Mammary epithelial cell (primary cell): ENCODE measurements around the gene SUPT5H.

Source experiments
- EZH2 ChIP-seq: IDR thresholded peaks from 2 replicates; pipeline ENCODE4 v1.6.1; 2012; ENCODE audit warnings: low read length, inconsistent platforms, borderline replicate concordance
- TF ChIP-seq, protein P1 (sequence below), 2 donors: IDR thresholded peaks in 1 of 2; conservative IDR thresholded peaks in 1 of 2; 2 replicates each; pipeline ENCODE4 v1.5.1; 2011 to 2012; ENCODE audit warnings: inconsistent platforms in 2 of 2, low read length in 2 of 2, mild to moderate bottlenecking in 2 of 2, control low read depth in 1 of 2, low read depth in 1 of 2; ENCODE audit not compliant: insufficient read depth in 1 of 2; ENCODE audit errors: extremely low read depth in 1 of 2

DNA sequence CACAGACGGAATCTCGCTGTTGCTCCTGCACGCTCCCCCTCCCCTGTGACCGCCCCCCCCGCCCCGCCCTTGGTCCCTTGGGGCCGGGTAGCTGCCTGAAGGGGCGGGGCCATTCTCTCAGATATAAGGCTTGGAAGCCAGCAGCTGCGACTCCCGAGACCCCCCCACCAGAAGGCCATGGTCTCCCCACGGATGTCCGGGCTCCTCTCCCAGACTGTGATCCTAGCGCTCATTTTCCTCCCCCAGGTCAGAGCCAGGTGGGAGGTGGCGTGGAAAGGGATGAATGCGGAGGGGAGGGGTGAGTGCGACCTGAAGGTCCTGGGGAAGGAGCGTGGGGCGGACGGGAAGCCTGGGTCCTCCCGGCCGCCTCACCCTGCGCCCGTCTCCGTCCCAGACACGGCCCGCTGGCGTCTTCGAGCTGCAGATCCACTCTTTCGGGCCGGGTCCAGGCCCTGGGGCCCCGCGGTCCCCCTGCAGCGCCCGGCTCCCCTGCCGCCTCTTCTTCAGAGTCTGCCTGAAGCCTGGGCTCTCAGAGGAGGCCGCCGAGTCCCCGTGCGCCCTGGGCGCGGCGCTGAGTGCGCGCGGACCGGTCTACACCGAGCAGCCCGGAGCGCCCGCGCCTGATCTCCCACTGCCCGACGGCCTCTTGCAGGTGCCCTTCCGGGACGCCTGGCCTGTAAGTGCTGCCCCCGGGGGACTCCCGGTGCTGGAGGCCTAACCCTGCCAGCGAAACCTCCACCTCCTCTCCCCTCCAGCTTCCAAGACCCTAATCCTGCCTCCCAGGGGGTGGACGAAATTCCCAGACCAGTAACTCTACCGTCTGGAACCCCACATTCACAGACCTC lies 53.6 kb downstream of the SUPT5H start, which contains the start of gene DLL3:
- TF ChIP-seq, protein P1, sequence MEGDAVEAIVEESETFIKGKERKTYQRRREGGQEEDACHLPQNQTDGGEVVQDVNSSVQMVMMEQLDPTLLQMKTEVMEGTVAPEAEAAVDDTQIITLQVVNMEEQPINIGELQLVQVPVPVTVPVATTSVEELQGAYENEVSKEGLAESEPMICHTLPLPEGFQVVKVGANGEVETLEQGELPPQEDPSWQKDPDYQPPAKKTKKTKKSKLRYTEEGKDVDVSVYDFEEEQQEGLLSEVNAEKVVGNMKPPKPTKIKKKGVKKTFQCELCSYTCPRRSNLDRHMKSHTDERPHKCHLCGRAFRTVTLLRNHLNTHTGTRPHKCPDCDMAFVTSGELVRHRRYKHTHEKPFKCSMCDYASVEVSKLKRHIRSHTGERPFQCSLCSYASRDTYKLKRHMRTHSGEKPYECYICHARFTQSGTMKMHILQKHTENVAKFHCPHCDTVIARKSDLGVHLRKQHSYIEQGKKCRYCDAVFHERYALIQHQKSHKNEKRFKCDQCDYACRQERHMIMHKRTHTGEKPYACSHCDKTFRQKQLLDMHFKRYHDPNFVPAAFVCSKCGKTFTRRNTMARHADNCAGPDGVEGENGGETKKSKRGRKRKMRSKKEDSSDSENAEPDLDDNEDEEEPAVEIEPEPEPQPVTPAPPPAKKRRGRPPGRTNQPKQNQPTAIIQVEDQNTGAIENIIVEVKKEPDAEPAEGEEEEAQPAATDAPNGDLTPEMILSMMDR (conservative IDR thresholded peaks at IDR 0.05 in 1 of 2, IDR thresholded peaks at IDR 0.05 in 1 of 2; ENCODE audit: extremely low read depth in 1 of 2, insufficient read depth in 1 of 2, low read depth in 1 of 2, low read length in 2 of 2): no peak
- TF ChIP-seq EZH2: no peak
